Measurements from ENCODE around the gene CDH4. TPM values are rescaled to one million over a fixed set of nuclear protein-coding genes. Genes with fewer than 3 reads are reported as not detected.

CDH4 gene
- polyA plus RNA-seq, 4 donors: 0.09 to 4.1 (median 0.25) TPM

DNA sequence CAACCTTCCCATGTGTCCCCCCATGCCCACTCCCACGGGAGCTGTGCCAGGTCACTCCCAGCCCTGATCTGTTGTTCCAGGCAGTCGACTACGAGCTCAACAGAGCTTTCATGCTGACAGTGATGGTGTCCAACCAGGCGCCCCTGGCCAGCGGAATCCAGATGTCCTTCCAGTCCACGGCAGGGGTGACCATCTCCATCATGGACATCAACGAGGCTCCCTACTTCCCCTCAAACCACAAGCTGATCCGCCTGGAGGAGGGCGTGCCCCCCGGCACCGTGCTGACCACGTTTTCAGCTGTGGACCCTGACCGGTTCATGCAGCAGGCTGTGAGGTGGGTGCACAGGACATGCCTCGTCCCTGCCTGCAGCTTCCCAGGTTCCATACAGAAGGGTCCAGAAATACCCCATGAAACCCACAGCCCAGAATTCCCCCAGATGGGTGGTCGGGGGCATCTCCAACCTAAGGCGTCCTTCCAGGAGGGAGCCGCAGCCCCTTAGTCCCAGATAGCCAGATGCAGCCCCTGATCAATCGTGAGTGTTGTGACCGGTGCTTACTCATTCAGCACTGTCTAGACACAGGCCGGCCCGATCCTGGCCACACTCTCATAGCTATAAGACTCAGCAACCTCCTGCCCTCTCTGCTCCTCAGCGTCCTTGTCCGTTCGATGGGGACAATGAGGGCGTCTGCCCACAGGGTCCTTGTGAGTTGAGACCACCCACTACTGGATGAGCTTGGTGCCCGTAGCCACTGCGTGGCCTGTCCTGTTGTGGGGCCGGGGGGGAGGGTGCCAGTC lies 671.5 kb downstream of the CDH4 start:
- no peaks in the 10 kb centered on the region for H3K36me3 ChIP-seq (ENCODE audit: control insufficient read depth in 3 of 3, insufficient read depth in 2 of 3, low read depth in 1 of 3, low read length in 3 of 3)
- H3K9me3 ChIP-seq (ENCODE audit: control insufficient read depth in 2 of 2, insufficient read depth in 1 of 2, low read depth in 1 of 2, low read length in 1 of 2): no peaks in the 10 kb centered on the region
- no peaks in the 10 kb centered on the region for H3K27me3 ChIP-seq (ENCODE audit: control insufficient read depth in 3 of 3, insufficient read depth in 3 of 3, low read length in 3 of 3)
- no peak overlapping the region for H3K4me3 ChIP-seq (ENCODE audit: low read depth in 1 of 3, low read length in 3 of 3)
- no peak overlapping the region for H3K27ac ChIP-seq (ENCODE audit: low read depth in 1 of 3, low read length in 2 of 3)
- DNase-seq: no peak
- WGBS, 3 donors: 72 to 83% (median 83%) methylated on average over 25 to 28 of the region's 28 CpGs
- H3K4me1 ChIP-seq (ENCODE audit: control insufficient read depth in 3 of 3, insufficient read depth in 2 of 3, low read depth in 1 of 3, low read length in 2 of 3): no peaks in the 10 kb centered on the region
- FAIRE-seq: no peak

DNA sequence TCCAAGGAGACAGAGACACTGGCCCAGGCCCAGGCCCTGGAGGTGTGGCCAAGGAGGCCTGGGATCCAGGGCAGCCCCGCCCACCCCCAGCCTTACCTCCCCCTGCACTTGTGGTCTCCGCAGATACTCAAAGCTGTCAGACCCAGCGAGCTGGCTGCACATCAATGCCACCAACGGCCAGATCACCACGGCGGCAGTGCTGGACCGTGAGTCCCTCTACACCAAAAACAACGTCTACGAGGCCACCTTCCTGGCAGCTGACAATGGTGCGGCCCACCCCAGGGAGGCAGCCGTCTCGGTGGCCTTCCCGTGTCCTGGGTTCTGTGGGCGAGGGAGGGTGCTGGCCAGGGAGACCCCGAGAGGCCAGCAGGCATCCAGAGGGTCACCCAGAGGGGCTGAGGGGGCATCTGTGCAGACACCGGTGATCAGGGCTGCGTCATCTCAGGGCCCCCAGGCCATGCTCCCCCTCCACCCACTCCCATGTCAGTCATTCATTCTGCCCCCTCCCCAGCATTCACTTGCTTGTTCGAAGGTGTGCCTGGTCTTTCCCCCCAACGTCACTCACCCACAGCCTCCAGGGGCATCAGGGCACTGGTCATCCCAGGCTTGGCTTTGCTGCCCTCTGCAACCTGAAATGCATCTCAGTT lies 672.3 kb downstream of the CDH4 start:
- H3K27me3 ChIP-seq (ENCODE audit: control insufficient read depth in 3 of 3, insufficient read depth in 3 of 3, low read length in 3 of 3): no peaks in the 10 kb centered on the region
- no peaks in the 10 kb centered on the region for H3K36me3 ChIP-seq (ENCODE audit: control insufficient read depth in 3 of 3, insufficient read depth in 2 of 3, low read depth in 1 of 3, low read length in 3 of 3)
- H3K9me3 ChIP-seq (ENCODE audit: control insufficient read depth in 2 of 2, insufficient read depth in 1 of 2, low read depth in 1 of 2, low read length in 1 of 2): no peaks in the 10 kb centered on the region
- FAIRE-seq (no peak), DNase-seq (no peak)
- no peaks in the 10 kb centered on the region for H3K4me1 ChIP-seq (ENCODE audit: control insufficient read depth in 3 of 3, insufficient read depth in 2 of 3, low read depth in 1 of 3, low read length in 2 of 3)
- H3K4me3 ChIP-seq (ENCODE audit: low read depth in 1 of 3, low read length in 3 of 3): no peak overlapping the region
- H3K27ac ChIP-seq (ENCODE audit: low read depth in 1 of 3, low read length in 2 of 3): no peak overlapping the region
- WGBS, 3 donors: 82 to 86% (median 83%) methylated on average over 16 to 19 of the region's 19 CpGs

DNA sequence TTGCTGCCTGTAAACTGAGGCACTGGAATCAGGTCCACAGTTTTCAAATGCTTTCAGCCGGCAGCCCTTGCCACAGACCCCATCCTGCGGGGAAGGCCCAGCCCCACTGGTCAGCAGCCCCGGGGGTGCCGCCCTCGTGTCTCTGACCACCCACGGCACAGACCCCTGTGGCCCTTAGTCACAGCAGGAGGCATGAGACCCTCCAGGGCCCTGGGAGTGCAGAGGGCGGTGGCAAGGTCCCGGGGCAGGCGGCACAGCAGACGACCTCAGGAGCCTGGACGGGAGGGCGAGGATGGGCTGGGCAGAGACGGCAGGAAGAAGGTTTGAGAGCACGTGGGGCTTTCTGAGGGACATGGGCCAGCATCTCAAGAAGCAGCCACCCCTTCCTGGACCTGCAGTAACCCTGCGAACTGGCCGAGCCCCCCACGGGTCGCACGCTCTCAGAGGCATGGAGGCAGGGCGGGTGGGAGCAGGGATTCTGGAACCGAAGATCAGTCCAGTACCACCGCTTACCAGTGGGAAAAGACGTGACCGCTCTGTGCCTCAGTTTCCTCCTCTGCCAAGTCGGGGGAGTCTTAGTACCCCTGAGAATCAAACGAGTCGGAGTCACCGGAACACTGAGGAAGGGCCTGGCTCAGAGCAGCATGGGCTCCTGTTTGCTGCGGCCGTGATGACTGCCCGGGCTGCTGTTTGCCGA lies 672.9 kb downstream of the CDH4 start:
- Histone ChIP-seq H3K9me3 (ENCODE audit: control insufficient read depth in 2 of 2, insufficient read depth in 1 of 2, low read depth in 1 of 2, low read length in 1 of 2) (no peaks in the 10 kb centered on the region), H3K4me1 (ENCODE audit: control insufficient read depth in 3 of 3, insufficient read depth in 2 of 3, low read depth in 1 of 3, low read length in 2 of 3) (no peaks in the 10 kb centered on the region), H3K27me3 (ENCODE audit: control insufficient read depth in 3 of 3, insufficient read depth in 3 of 3, low read length in 3 of 3) (no peaks in the 10 kb centered on the region), H3K4me3 (ENCODE audit: low read depth in 1 of 3, low read length in 3 of 3) (no peak overlapping the region), H3K36me3 (ENCODE audit: control insufficient read depth in 3 of 3, insufficient read depth in 2 of 3, low read depth in 1 of 3, low read length in 3 of 3) (no peaks in the 10 kb centered on the region), H3K27ac (ENCODE audit: low read depth in 1 of 3, low read length in 2 of 3) (no peak overlapping the region)
- no peak for DNase-seq
- FAIRE-seq: no peak
- 83 to 87% (median 84%) methylated on average over 32 of the region's 32 CpGs for WGBS, 3 donors

DNA sequence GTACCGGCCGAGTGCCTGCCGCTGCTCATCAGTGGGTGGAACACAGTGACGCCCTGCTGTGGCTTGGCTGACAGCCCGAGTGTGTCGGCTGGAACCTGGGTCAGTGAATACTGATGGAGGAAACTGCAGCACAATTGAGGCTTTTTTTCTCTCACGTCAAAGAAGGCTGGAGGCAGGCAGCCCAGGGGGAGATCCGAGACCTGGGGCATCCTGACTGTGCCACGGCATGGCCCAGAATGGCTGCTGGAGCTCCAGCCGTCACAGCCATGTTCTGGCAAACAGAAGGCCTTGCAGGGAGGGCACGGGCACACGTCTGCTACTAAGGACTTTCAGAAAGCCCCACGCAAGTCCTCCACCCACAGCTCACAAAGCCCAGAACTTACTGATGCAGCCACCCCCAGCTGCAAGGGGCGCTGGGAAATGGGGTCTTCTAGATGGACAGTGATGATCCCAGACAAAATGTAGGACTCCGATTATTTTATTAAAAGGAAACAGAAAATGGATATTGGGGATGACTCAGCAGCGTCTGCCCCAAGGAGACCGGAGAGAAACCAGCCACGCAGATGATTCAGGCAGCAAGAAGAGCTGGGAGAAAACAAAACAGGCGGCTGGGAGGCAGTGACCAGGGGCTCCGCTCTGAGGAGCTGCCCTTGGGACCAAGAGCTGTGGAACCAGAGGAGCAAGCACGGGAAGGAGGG lies 673.6 kb downstream of the CDH4 start:
- no peak for FAIRE-seq
- WGBS, 3 donors: 75 to 81% (median 80%) methylated on average over 21 of the region's 21 CpGs
- DNase-seq: no peak
- Histone ChIP-seq H3K27ac (ENCODE audit: low read depth in 1 of 3, low read length in 2 of 3) (no peak overlapping the region), H3K9me3 (ENCODE audit: control insufficient read depth in 2 of 2, insufficient read depth in 1 of 2, low read depth in 1 of 2, low read length in 1 of 2) (no peaks in the 10 kb centered on the region), H3K27me3 (ENCODE audit: control insufficient read depth in 3 of 3, insufficient read depth in 3 of 3, low read length in 3 of 3) (no peaks in the 10 kb centered on the region), H3K4me1 (ENCODE audit: control insufficient read depth in 3 of 3, insufficient read depth in 2 of 3, low read depth in 1 of 3, low read length in 2 of 3) (no peaks in the 10 kb centered on the region), H3K4me3 (ENCODE audit: low read depth in 1 of 3, low read length in 3 of 3) (no peak overlapping the region), H3K36me3 (ENCODE audit: control insufficient read depth in 3 of 3, insufficient read depth in 2 of 3, low read depth in 1 of 3, low read length in 3 of 3) (no peaks in the 10 kb centered on the region)

DNA sequence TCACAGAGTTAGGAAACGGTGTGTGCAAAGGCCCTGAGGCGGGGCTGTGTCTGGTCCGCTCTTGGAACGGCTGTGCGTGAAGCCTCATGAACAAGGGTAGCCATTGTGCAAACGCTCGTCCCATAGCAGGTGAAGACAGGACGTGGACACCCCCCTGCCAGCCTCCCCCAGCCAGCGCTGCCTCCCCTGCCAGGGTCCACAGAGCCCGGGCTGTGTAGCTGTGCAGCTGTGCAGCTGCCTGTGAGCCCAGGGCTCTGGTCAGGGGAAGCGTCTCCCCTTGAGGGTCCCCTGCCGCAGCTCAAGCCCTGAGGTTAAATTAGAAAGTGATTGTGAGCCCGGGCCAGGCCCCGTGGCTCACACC lies 674.2 kb downstream of the CDH4 start:
- WGBS, 3 donors: 86 to 89% (median 86%) methylated on average over 14 of the region's 14 CpGs
- Histone ChIP-seq H3K4me1 (ENCODE audit: control insufficient read depth in 3 of 3, insufficient read depth in 2 of 3, low read depth in 1 of 3, low read length in 2 of 3) (no peaks in the 10 kb centered on the region), H3K27me3 (ENCODE audit: control insufficient read depth in 3 of 3, insufficient read depth in 3 of 3, low read length in 3 of 3) (no peaks in the 10 kb centered on the region), H3K36me3 (ENCODE audit: control insufficient read depth in 3 of 3, insufficient read depth in 2 of 3, low read depth in 1 of 3, low read length in 3 of 3) (no peaks in the 10 kb centered on the region), H3K4me3 (ENCODE audit: low read depth in 1 of 3, low read length in 3 of 3) (no peak overlapping the region), H3K27ac (ENCODE audit: low read depth in 1 of 3, low read length in 2 of 3) (no peak overlapping the region), H3K9me3 (ENCODE audit: control insufficient read depth in 2 of 2, insufficient read depth in 1 of 2, low read depth in 1 of 2, low read length in 1 of 2) (no peaks in the 10 kb centered on the region)
- no peak for FAIRE-seq
- no peak for DNase-seq

DNA sequence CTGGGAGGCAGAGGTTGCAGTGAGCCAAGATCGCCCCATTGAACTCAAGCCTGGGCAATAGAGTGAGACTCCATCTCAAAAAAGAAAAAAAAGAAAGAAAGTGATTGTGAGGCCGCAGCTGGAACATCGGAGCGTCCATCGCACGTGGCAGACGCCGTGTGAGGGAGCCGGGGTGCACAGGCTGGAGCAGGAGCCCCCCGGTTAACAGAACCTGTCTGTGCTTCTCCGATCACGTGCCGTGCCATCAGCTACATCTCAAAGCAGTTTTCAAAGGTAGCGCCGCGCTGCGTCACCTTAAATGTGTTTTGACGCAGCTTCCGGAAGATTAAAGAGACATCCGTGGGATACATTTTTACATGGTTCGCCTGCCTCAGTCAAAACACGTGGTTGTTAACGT lies 674.7 kb downstream of the CDH4 start:
- WGBS, 3 donors: 91 to 92% (median 92%) methylated on average over 23 of the region's 23 CpGs
- no peak for DNase-seq
- H3K27me3 ChIP-seq (ENCODE audit: control insufficient read depth in 3 of 3, insufficient read depth in 3 of 3, low read length in 3 of 3): no peaks in the 10 kb centered on the region
- H3K9me3 ChIP-seq (ENCODE audit: control insufficient read depth in 2 of 2, insufficient read depth in 1 of 2, low read depth in 1 of 2, low read length in 1 of 2): no peaks in the 10 kb centered on the region
- no peaks in the 10 kb centered on the region for H3K36me3 ChIP-seq (ENCODE audit: control insufficient read depth in 3 of 3, insufficient read depth in 2 of 3, low read depth in 1 of 3, low read length in 3 of 3)
- H3K4me1 ChIP-seq (ENCODE audit: control insufficient read depth in 3 of 3, insufficient read depth in 2 of 3, low read depth in 1 of 3, low read length in 2 of 3): no peaks in the 10 kb centered on the region
- H3K27ac ChIP-seq (ENCODE audit: low read depth in 1 of 3, low read length in 2 of 3): no peak overlapping the region
- FAIRE-seq: no peak
- no peak overlapping the region for H3K4me3 ChIP-seq (ENCODE audit: low read depth in 1 of 3, low read length in 3 of 3)

DNA sequence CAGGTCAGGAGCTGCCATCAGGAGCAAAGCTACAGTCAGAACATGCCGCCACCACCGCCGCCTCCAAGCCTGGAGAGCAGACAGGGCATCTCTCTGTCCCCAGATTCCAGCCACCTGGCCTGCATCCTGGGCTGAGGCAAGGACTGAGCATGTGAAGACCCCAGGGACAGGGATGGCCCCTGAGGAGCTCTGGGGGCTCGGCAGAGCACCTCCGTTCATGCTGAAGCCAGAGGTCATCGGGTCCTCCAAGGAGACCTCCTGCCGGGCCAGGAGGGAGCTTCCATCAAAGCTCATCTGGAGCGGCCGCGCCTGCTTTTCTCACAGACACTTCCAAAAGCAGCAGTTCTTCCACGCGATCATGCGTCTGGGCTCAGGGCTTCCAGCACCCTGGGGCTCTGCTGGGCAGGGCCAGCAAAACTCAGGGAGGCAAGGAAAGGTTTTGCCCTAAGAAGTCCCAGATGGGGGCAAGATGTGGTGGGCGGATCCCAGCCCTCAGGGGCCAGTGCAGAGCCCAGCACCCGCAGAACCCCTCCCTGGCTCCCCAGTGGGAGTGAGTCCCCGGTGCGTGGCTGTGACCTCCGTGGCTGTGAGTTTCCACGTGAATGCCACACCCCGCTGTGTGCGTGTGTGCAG lies 675.2 kb downstream of the CDH4 start:
- H3K27ac ChIP-seq (ENCODE audit: low read depth in 1 of 3, low read length in 2 of 3): no peak overlapping the region
- no peak for DNase-seq
- no peaks in the 10 kb centered on the region for H3K4me1 ChIP-seq (ENCODE audit: control insufficient read depth in 3 of 3, insufficient read depth in 2 of 3, low read depth in 1 of 3, low read length in 2 of 3)
- H3K36me3 ChIP-seq (ENCODE audit: control insufficient read depth in 3 of 3, insufficient read depth in 2 of 3, low read depth in 1 of 3, low read length in 3 of 3): no peaks in the 10 kb centered on the region
- no peak overlapping the region for H3K4me3 ChIP-seq (ENCODE audit: low read depth in 1 of 3, low read length in 3 of 3)
- no peaks in the 10 kb centered on the region for H3K27me3 ChIP-seq (ENCODE audit: control insufficient read depth in 3 of 3, insufficient read depth in 3 of 3, low read length in 3 of 3)
- 75 to 83% (median 79%) methylated on average over 21 of the region's 21 CpGs for WGBS, 3 donors
- FAIRE-seq: no peak
- no peaks in the 10 kb centered on the region for H3K9me3 ChIP-seq (ENCODE audit: control insufficient read depth in 2 of 2, insufficient read depth in 1 of 2, low read depth in 1 of 2, low read length in 1 of 2)
